ENCODE results near the gene URB2.
"Not testable (repeated sequence)": the region's sequence is repeated elsewhere in the genome, so short reads cannot be mapped to it uniquely, and the experiment has no call there.

URB2 gene

GRCh38 chr1:229614701-229615100 lies 11.3 kb upstream of the URB2 start:
- no peak for FAIRE-seq

- no peak for FAIRE-seq
These were observed 8.5 kb upstream of the URB2 start for GRCh38 chr1:229617351-229618100.

- no peak for FAIRE-seq
These were observed 7.0 kb upstream of the URB2 start for GRCh38 chr1:229619002-229619401.

GRCh38 chr1:229619614-229620013 lies 6.4 kb upstream of the URB2 start:
- no peak for FAIRE-seq

GRCh38 chr1:229620876-229621275 lies 5.2 kb upstream of the URB2 start:
- no peak for FAIRE-seq

- no peak for FAIRE-seq
These were observed 4.4 kb upstream of the URB2 start for GRCh38 chr1:229621663-229622062.

- not testable (repeated sequence) for FAIRE-seq
These were observed 3.4 kb upstream of the URB2 start for GRCh38 chr1:229622641-229623120.

GRCh38 chr1:229623225-229623624 lies 2.8 kb upstream of the URB2 start:
- no peak for FAIRE-seq

GRCh38 chr1:229623838-229624237 lies 2.2 kb upstream of the URB2 start:
- FAIRE-seq: no peak

- no peak for FAIRE-seq
These were observed 1.5 kb upstream of the URB2 start for GRCh38 chr1:229624521-229625070.

- no peak for FAIRE-seq
These were observed 754 bp upstream of the URB2 start for GRCh38 chr1:229625071-229625914.

- FAIRE-seq: no peak
These were observed 956 bp downstream of the URB2 start for GRCh38 chr1:229627003-229627402.

GRCh38 chr1:229629261-229629660 lies 3.2 kb downstream of the URB2 start:
- FAIRE-seq: no peak

GRCh38 chr1:229631148-229631547 lies 5.1 kb downstream of the URB2 start:
- FAIRE-seq: no peak

GRCh38 chr1:229631966-229632365 lies 5.9 kb downstream of the URB2 start:
- no peak for FAIRE-seq

- FAIRE-seq: no peak
These were observed 10.0 kb downstream of the URB2 start for GRCh38 chr1:229636042-229636441.

- FAIRE-seq: no peak
These were observed 11.7 kb downstream of the URB2 start for GRCh38 chr1:229637746-229638145.

GRCh38 chr1:229640455-229640854 lies 14.4 kb downstream of the URB2 start:
- no peak for FAIRE-seq

GRCh38 chr1:229641306-229641705 lies 15.3 kb downstream of the URB2 start:
- no peak for FAIRE-seq

- FAIRE-seq: no peak
These were observed 16.3 kb downstream of the URB2 start for GRCh38 chr1:229642376-229642775.

GRCh38 chr1:229642970-229643369 lies 16.9 kb downstream of the URB2 start:
- no peak for FAIRE-seq

GRCh38 chr1:229643996-229644745 lies 18.1 kb downstream of the URB2 start:
- FAIRE-seq: no peak

Measured in endometrium (tissue), 2 donors.